HG02852 (cell line): ENCODE data around the gene CDC25C.

Experiments
- ATAC-seq: cut with Tn5 transposase; IDR thresholded peaks from one replicate; pipeline ENCODE4 v1.9.1; 2021; ENCODE audit warnings: mild to moderate bottlenecking, moderate library complexity; ENCODE audit not compliant: unreplicated experiment

CDC25C gene

DNA sequence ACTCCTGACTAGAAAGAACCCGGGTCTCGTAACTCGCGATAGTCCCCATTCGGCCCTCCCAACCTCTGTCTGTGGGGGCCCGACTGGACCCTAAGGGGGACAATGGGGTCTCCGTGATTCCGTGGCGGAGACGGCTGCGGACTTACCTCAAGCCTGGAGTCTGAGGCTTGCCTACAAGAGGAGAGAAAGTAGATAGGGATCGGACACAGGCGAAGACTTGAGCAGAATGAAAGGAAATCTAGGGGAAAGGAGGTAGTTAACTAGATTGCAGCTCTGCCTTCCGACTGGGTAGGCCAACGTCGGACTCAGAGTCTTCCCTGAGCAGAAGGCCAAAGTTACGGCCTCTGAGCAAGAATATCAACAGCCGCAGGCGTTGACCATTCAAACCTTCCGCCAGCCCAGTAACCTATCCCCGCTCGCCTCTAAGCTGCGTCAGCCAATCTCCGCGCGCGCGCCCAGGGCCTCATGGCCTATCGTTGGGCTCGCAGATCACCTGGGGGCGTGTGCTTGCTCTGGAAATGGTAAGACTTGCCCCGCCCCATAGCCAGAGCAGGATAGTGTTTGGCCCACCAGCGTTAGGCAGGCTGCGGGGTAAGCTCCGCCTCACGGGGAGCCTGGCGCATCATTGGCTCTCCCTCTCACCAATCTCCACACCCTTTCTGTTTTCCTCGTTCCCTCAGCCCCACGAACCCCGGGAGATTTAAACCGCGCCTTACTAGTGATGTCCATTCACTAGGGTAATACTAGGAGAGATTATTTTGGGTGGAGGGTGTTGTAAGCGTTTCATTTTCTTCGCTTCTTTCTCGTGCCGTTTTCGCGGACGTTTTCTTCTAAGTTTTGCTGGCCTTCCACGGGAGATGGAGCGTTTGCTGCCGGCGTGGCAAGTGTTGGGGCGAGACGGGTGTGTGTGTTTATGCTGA, at the start of gene CDC25C:
TSS of gene CDC25C (minus strand) at position 356 of the 920 bp plus-strand sequence. CDS start 624 bp downstream, outside the sequence.
- peak; percentile 100 for ATAC-seq

DNA sequence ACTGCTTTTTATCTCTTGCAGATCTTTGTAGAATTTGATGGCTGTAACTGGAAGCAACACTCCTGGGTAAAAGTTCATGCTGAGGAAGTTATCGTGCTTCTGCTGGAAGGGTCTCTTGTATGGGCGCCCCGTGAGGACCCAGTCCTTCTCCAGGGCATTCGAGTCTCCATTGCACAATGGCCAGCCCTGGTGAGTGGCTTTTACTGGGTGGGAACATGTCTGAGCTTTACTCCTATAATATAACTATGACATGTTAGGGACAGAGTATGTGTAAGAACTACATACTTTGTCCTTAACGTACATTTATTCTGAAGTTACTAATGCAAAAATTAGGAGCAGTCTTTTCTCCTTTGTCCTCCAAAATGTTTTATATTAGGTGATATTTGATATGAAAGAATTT, 41.0 kb upstream of the CDC25C start:
- no peak for ATAC-seq

DNA sequence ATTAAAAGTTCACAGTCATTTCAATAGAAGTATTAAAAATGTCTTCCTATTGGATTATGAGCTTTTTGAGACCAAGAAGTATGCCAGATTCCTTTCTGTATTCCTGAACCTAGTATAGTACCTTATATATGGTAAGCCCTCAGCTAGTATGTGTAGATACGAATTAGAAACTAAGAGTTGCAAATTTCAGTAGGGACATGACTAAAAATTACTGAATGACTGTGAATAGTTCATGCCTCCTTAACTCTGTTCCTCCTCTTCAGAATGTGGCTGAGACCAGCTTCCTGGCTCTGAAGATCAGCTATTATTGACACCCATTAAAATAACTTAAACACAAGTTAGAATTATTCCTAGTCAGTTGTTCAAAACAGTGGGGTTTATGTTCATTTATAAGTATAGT, 40.6 kb upstream of the CDC25C start:
- peak; percentile 76 for ATAC-seq

DNA sequence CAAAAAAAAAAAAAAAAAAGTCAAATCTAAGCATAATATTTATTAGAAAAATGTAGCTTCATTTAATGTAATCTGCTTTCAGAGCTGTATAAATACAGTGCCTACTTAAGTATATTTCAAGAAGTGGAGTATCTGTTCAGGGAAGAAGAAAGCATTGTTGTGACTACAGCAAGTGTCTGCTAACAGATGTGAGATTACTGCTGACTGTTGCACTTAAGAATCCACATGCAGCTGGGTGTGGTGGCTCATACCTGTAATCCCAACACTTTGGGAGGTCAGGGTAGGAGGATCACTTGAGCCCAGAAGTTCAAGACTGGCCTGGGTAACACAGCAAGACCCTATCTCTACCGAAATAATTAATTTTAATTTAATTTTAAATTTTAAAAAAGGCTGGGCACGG, 39.9 kb upstream of the CDC25C start:
- ATAC-seq = no peak

- no peak for ATAC-seq
Observed at GRCh38 chr5:138370537-138370936, 38.9 kb upstream of the CDC25C start.

DNA sequence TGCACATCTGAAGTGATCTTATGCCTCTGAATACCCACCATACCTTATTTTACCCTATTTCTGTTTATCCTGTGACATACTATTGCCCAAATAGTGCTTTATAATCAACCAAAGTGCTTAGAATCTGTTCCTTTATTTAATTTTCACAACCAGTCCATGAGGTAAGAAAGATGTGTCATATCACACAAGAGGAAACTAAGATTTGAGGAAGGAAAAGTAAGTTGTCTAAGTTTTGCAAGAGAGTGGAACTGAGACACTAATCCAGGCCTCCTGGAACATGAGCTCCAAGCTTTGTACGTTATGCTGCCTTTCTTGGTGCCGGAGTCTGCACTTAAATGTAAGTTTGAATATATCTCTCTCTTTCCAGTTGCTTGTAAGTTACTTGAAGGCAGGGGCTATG, 38.1 kb upstream of the CDC25C start:
- no peak for ATAC-seq

DNA sequence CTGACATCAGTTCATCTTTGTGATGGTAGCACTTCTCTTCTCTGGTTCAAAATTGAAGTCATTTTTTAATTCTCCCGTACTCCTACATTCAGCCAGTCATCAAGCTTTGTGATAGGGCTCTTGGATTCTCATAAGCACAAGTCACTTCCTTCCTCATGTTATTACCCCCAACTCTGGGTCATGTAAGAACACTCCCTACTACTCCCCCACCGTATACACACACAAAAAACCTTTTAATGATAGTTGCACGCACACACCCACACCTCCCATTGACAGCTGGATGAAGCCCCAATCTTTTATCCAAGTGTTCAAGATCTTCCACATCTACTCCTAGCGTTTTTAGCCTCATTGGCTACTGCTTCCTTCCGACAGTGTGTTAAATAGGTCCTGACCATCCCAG, 37.7 kb upstream of the CDC25C start:
- no peak for ATAC-seq

DNA sequence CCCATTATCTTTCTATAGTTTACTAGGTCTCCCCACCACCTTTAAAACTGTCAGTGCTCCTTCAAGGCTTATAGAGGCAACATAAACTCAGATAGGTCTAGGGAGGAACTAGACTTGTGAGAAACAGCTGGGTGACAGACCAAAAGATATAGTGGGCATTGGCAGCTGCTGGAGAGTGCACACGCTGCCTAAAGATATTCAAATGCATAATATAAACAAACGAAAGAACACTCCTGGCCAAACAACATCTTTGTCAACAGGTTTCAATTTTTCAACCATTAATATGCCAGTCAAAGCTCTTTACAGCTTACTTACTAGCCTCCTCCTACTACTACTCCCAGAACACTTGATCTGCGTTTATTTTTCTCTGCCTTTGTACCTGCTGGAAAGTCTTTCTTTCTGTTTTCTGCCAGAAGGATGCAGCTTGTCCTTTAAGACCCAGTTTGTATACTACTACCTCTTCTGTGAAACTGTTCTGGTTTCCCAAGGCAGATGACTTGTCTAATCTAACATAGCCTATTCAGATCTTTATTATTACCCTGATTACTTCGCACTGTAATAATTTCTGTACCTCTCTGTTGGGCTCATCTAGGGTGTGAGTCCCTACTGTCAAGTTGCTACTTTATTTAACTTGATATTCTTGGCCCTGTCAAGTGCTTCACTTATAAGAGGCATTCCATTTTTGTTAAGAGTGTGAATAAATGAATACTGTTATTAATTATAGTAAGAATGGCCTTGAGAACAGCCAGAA, 35.2 kb upstream of the CDC25C start:
- ATAC-seq = no peak

- ATAC-seq = no peak
Observed at GRCh38 chr5:138364576-138364975, 33.0 kb upstream of the CDC25C start.

- ATAC-seq = no peak
Observed at GRCh38 chr5:138360941-138361452, 29.4 kb upstream of the CDC25C start.

DNA sequence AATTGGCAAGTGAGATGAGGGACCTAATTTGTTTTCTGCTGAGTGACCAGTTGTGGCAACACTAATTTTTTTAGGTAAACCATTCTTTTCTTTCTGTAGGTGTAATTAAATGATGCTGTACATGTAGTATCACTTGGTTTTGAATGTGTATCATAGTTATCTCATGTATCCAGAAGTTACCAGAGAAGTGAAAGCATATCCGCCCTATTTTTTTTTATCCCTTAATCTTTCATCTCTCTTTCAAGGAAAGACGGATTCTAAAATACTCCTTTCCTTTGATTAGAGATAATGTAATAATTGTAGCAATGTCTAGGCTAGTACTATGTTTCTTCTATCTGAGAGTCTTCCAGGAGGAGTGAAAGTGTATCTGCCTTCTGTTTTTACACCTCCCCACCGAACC, 28.0 kb upstream of the CDC25C start:
- no peak for ATAC-seq

GRCh38 chr5:138354926-138355378, 23.3 kb upstream of the CDC25C start:
- ATAC-seq = peak; percentile 41

GRCh38 chr5:138354387-138354786, 22.8 kb upstream of the CDC25C start:
- no peak for ATAC-seq

DNA sequence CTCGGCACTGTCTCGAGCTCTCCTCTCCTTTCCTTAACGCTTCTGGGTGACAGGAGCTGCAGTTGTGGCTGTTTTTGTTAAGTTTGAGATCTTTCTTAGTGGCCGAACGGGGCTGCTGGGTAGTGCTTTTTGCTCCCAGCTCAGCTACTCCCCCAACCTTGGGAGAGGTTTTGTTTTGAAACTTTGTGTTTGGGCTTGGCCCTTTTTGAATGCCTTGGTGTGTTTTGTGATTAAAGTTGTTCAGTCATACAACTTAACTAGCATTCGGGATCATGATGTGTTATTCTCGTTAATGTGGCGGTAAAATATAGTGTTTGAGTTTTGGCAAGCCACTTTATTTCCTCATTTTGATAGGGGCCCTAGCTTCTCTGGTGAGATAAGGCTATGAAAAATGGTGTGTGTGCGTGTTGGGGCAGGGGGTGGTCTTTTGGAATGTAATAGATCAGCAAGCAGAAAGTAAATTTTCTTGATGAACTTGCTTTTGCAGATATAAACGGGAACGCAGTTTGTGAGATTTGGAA, 22.0 kb upstream of the CDC25C start:
- no peak for ATAC-seq

DNA sequence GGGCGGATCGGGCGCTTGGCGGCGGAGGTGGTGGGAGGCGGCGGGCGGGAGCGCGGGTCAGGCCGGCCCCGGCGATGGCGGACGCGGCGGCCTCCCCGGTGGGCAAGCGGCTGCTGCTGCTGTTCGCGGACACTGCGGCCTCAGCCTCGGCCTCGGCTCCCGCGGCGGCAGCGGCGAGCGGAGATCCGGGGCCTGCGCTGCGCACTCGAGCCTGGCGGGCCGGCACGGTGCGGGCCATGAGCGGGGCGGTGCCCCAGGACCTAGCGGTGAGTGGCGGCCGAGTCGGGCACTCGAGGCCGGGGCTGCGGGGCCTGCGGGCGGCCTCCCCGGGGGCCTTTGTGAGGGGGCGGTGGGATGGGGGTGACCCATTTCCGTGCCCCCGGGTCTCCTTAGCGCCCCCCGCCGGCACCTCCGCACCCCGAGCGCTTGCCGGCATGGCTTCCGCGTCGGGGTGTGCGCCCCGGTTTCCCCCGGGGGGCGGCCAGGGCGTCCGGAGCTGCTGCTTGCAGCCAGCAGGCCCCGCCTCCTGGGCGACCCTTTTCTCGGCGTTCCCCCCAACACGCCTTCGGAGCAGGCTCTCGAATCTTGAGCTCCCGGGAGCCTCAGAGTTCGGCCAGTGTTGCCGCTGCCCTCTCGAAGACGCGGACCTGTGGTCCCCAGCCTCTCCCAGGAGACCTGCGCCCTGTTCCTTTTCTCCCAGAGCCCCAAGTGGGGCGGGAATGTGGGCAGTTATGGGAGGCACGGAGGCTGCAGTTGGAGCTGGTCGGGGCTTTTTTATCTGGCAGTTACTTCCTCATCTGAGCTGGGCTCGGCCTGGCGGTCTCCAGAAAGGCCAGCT, 21.3 kb upstream of the CDC25C start:
- peak; percentile 45 for ATAC-seq

DNA sequence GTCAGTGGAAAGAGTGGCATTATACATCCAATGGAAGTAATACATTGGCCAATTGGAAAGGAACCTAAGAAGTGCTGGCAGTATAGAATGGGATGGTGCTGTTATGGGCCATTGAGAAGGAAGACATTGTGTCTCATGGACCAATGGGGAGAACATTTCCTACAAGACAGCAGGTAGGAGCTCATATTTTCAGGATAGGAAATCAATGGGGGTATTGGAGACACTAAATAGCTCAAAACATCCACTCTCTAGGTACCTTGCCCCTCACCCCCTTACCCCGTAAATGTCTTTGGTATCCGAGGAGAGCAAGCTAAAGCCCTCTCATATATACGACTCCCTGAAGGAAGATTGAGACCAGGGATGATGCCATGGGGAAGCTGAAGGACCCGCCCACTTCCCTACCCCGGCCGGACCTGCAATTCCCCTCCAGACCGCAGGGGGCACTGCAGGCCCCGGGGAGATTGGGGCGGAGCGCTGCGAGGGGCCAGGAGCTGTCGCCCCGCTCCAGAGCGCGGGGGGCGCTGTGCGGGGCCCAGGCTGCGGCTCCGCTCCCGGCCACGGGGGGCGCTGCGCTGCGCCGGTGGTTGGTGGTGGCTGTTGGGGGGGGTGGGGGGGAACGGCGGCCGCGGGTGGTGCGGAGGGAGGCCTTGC, 20.6 kb upstream of the CDC25C start, which contains the start of gene KDM3B:
TSS of gene KDM3B (plus strand) at position 615 of the 651 bp plus-strand sequence. CDS start 111 bp downstream, outside the sequence.
- peak; percentile 62 for ATAC-seq

DNA sequence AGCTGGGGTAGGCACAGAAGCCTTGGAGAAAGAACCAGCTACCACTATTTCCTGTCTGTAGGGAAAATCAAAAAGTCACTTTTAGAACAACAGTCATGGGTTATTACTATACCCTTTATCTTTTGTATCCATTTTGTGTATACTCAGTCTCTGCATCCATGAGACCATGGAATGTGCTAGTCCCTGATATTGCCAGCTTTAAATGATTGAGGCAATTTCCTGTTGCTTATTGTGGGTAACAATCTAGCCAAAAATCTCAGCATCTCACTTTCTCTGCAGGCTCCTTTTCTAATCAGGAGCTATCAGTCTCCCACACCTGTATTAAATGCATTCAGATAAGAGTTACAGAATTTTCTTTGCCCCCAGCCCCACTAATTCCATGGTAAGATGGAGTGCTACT, 19.9 kb upstream of the CDC25C start:
- ATAC-seq = no peak

DNA sequence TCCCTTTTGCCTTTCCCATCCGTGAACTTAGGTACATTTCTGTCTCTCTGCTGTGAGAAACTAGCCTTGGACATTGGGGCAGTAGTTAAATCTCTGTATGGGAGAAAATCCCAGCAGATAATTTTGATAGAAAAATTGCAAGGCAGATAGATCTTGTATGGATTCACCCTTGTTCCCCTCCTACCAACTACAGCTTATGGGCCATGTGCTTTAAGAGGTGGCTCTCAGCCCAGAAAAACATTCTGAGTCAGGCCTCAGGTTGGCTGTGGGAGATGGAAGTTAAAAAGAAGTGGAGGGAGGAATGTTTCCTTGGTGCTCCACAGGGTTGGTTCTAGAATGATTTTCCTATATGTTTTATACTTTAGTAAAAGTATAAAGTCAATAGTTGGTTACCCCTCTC, 19.5 kb upstream of the CDC25C start:
- no peak for ATAC-seq

DNA sequence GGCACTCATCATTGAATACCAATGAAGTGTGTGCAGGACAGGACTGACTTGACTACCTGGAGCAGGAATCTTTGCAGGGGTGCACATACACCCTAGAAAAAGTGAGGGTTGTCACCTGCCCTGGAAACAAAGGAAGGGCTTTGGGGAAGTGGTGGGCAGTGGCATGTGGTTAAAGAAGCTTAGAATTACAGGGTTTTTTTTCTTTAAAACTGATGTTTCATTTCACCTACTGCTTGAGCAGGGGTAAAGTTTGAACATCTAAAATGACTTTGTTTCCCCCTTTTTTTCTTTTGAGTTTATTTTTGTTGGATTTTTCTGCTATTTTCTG, 18.9 kb upstream of the CDC25C start:
- no peak for ATAC-seq
